Liver (tissue), 3 donors: ENCODE results near the gene METAP2.

Experiments used
- EGR1 ChIP-seq, 2 donors: IDR thresholded peaks; 2 replicates each; pipeline ENCODE4 v1.6.1; 2016 to 2018; ENCODE audit warnings: antibody characterized with exemption in 2 of 2, low read depth in 2 of 2
- RAD21 ChIP-seq, 2 donors: IDR thresholded peaks; 2 replicates each; pipeline ENCODE4 v1.6.1; 2016; ENCODE audit warnings: antibody characterized with exemption in 2 of 2, mild to moderate bottlenecking in 2 of 2
- SP1 ChIP-seq: IDR thresholded peaks from 2 replicates; pipeline ENCODE4 v1.6.1; 2018; ENCODE audit warnings: antibody characterized with exemption, mild to moderate bottlenecking
- TF ChIP-seq, protein P1 (sequence below): fragments of 150-350 bp; IDR thresholded peaks from 2 replicates; pipeline ENCODE4 v1.5.1; 2017; ENCODE audit warnings: improper control_type of control experiment, low read depth, low read length; ENCODE audit not compliant: missing input control
- TF ChIP-seq, protein P2 (sequence below): IDR thresholded peaks from 2 replicates; pipeline ENCODE4 v1.6.1; 2016; ENCODE audit warnings: antibody characterized with exemption
- donor health status: healthy.
- donor health status: healthy.

DNA sequence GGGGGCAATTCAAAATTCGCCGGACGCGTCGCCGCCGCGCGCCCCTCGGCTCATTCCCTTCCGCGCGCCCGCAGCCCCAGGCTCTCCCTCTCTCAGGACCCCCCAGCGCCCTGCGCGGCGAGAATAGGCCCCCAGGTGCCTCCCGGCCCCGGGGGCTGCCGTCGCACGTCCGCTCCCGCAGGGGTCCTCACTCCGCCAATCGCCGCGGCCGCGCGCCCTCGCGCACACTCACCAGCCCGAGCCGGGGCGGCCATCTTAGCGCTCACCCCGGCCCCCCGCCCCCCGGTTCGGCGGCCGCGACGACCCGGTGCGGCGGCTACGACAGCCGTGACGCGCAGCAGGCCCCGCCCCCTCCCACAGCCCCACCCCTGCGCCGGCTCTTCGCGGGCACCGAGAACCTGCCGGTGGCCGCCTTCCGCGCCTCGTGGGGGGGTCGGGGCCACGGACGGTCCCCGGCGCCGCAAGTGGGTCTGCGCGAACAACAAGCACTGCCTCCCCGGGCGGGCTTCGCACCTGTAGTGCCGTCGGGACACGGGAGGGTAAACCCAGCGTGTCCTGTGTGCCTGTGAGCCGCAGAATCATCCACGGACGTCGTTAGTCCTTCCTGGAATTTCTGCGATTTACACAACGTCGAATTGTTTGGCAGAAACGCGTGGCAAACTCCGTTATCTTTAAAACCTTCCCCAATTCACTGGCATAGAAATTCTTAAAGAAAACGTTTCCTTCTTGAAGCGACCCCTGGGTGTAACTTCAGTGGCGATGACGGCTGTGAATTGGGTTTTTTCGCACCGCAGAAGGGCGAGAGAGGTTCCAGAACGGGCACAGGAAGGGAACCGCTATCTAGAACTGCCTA, 74.8 kb downstream of the METAP2 start:
- TF ChIP-seq, protein P1, sequence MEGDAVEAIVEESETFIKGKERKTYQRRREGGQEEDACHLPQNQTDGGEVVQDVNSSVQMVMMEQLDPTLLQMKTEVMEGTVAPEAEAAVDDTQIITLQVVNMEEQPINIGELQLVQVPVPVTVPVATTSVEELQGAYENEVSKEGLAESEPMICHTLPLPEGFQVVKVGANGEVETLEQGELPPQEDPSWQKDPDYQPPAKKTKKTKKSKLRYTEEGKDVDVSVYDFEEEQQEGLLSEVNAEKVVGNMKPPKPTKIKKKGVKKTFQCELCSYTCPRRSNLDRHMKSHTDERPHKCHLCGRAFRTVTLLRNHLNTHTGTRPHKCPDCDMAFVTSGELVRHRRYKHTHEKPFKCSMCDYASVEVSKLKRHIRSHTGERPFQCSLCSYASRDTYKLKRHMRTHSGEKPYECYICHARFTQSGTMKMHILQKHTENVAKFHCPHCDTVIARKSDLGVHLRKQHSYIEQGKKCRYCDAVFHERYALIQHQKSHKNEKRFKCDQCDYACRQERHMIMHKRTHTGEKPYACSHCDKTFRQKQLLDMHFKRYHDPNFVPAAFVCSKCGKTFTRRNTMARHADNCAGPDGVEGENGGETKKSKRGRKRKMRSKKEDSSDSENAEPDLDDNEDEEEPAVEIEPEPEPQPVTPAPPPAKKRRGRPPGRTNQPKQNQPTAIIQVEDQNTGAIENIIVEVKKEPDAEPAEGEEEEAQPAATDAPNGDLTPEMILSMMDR, result no peak
- no peak for TF ChIP-seq EGR1 (IDR thresholded peaks at IDR 0.05; ENCODE audit: low read depth in 2 of 2)
- no peak for TF ChIP-seq RAD21 (IDR thresholded peaks at IDR 0.05)
- TF ChIP-seq SP1, result no peak
- TF ChIP-seq, protein P2, sequence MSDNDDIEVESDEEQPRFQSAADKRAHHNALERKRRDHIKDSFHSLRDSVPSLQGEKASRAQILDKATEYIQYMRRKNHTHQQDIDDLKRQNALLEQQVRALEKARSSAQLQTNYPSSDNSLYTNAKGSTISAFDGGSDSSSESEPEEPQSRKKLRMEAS, result no peak
